ENCODE results near the gene CRYBG2. TPM values are rescaled to one million over a fixed set of nuclear protein-coding genes. Genes with fewer than 3 reads are reported as not detected.

CRYBG2 gene
- total and polyA plus RNA-seq, 10 donors, result 0.87 to 3.4 (median 1.2) TPM; not detected in 5

GRCh38 chr1:26364956-26365355, 11.0 kb upstream of the CRYBG2 start:
- Histone ChIP-seq H3K27me3 (replicated peaks in 1 of 7) (peaks cover 2 to 85% (median 28%) of the 10 kb centered on the region in 7 donors), H3K4me1 (peaks cover 7 to 23% (median 16%) of the 10 kb centered on the region in 6 donors), H3K27ac (no peak overlapping the region), H3K4me3 (no peak overlapping the region), H3K36me3 (no peaks in the 10 kb centered on the region), H3K9me3 (no peaks in the 10 kb centered on the region)
- TF ChIP-seq, protein P1, sequence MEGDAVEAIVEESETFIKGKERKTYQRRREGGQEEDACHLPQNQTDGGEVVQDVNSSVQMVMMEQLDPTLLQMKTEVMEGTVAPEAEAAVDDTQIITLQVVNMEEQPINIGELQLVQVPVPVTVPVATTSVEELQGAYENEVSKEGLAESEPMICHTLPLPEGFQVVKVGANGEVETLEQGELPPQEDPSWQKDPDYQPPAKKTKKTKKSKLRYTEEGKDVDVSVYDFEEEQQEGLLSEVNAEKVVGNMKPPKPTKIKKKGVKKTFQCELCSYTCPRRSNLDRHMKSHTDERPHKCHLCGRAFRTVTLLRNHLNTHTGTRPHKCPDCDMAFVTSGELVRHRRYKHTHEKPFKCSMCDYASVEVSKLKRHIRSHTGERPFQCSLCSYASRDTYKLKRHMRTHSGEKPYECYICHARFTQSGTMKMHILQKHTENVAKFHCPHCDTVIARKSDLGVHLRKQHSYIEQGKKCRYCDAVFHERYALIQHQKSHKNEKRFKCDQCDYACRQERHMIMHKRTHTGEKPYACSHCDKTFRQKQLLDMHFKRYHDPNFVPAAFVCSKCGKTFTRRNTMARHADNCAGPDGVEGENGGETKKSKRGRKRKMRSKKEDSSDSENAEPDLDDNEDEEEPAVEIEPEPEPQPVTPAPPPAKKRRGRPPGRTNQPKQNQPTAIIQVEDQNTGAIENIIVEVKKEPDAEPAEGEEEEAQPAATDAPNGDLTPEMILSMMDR (IDR thresholded peaks at IDR 0.05 in 8 of 11, conservative IDR thresholded peaks at IDR 0.05 in 3 of 11), result peak in 1 of 11 experiments; percentile 1
- TF ChIP-seq POLR2AphosphoS5 (IDR thresholded peaks at IDR 0.05), result no peak
- intact Hi-C loops (cut with DNase I; ENCODE audit: low total_unique reads), result no loop called here
- WGBS, 5 donors, result 31 to 51% (median 40%) methylated on average over 8 to 9 of the region's 9 CpGs
- DNase-seq, result no peak

- intact Hi-C loops (cut with DNase I; ENCODE audit: low total_unique reads), result no loop called here
- H3K9me3 ChIP-seq, result no peaks in the 10 kb centered on the region
- peaks cover 2 to 90% (median 30%) of the 10 kb centered on the region in 7 donors for H3K27me3 ChIP-seq (replicated peaks in 1 of 7)
- TF ChIP-seq POLR2A (IDR thresholded peaks at IDR 0.05), result peak in 1 of 3 donors; percentile 11
- TF ChIP-seq POLR2AphosphoS5 (IDR thresholded peaks at IDR 0.05), result peak; percentile 35 to 68 (median 58)
- TF ChIP-seq, protein P1 (IDR thresholded peaks at IDR 0.05 in 8 of 11, conservative IDR thresholded peaks at IDR 0.05 in 3 of 11), result peak; percentile 72 to 96 (median 91)
- H3K4me3 ChIP-seq, result no peak overlapping the region
- no peaks in the 10 kb centered on the region for H3K36me3 ChIP-seq
- no peak overlapping the region for H3K27ac ChIP-seq
- WGBS, 5 donors, result 29 to 39% (median 35%) methylated on average over 25 to 26 of the region's 26 CpGs
- DNase-seq, result peak; percentile 95
- peaks cover 7 to 33% (median 19%) of the 10 kb centered on the region in 6 donors for H3K4me1 ChIP-seq
Observed at GRCh38 chr1:26363549-26364448, 9.9 kb upstream of the CRYBG2 start.

GRCh38 chr1:26362331-26362730, 8.4 kb upstream of the CRYBG2 start:
- H3K27me3 ChIP-seq (replicated peaks in 1 of 7), result peaks cover 2 to 90% (median 30%) of the 10 kb centered on the region in 7 donors
- intact Hi-C loops (cut with DNase I; ENCODE audit: low total_unique reads), result no loop called here
- WGBS, 5 donors, result 87 to 98% (median 93%) methylated on average over 2 to 3 of the region's 3 CpGs

More at GRCh38 chr1:26362331-26362730, 8.4 kb upstream of the CRYBG2 start:
- peaks cover 7 to 36% (median 19%) of the 10 kb centered on the region in 6 donors for H3K4me1 ChIP-seq
- TF ChIP-seq POLR2A (IDR thresholded peaks at IDR 0.05) (no peak), POLR2AphosphoS5 (IDR thresholded peaks at IDR 0.05) (no peak)
- TF ChIP-seq, protein P1 (IDR thresholded peaks at IDR 0.05 in 8 of 11, conservative IDR thresholded peaks at IDR 0.05 in 3 of 11), result no peak
- H3K36me3 ChIP-seq, result no peaks in the 10 kb centered on the region
- no peaks in the 10 kb centered on the region for H3K9me3 ChIP-seq
- no peak overlapping the region for H3K27ac ChIP-seq
- H3K4me3 ChIP-seq, result no peak overlapping the region
- no peak for DNase-seq

Data from spleen (tissue), 11 donors.